NAMALWA (cell line): ENCODE measurements around the gene GPR65.
A peak's percentile ranks its signal among the peaks of the same experiment; 100 is the strongest.

Source experiments
- DNase-seq: peaks from one replicate; pipeline ENCODE4 v3.0.0-alpha.2; 2015; ENCODE audit warnings: low spot score

GPR65 gene

DNA sequence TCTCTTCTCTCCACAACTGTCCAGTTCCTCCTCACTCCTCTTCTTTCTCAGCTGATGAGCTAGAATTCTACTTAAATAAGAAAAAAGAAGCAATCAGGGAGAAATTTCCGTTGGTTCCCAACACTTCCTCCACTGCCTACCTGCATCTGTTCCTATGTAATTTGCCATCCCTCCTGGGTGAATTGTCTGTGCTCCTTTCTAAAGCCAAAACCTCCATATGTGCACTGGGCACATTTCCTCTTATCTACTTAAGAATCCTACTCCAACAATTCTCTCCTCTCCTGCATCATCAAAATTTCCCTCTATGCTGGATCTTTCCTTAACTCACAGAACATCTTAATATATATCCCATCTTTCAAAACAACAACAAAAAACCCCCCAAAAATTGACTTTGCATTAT lies 35.2 kb downstream of the GPR65 start:
- DNase-seq = no peak

DNA sequence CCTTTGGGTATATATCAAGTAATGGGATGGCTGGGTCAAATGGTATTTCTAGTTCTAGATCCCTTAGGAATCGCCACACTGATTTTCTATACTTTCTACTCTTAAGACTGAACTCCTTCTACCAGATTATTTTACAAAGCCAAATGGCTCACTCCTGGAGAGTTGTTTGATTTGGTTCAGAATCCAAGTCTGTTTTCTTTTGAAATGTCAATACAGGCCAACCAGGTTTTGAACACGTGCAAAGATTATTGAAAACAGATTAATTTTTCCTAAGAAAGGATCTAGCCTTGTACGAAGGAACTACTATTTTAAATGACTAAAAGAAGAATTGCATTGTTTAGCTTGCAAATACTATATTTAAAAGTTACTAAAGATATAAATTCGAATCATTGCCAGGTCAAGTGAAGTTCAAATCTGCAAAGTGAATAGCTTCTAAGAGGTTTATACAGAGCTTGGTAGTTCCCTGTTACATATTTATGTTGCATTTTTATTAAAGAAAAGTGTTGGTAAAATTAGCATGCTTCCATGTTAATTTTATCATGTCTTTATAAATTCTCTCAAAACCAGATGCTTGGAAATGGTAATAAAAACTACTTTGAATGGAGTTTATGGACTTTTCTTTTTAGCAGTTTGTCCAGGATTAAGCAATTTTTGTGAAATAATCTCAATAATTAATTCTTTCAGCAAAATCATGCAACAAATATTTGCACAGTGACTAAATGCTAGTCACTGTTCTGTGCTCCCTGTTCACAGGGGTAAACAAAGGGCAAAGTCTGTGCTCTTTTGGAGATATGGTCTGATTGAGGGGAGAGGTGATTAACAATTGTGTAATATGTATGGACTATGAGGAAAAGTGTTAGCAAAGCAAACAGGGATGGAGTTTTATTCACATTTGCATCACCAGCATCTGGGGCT lies 38.9 kb downstream of the GPR65 start:
- DNase-seq = no peak

DNA sequence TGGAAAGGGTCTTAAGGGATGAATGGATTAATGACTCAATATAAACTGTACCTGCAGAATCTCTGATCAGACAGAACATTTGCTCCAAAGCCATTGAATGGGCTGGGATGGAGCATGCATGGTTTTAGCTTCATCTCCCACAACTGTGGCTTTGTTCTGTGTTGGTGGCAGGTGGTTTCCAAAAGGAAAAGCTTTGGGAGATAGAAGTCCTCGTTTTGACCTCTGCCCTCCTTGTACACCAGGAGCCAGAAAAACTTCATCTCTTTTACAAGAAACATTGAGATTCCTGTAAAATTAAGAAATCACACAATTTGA lies 39.5 kb downstream of the GPR65 start:
- DNase-seq = no peak

DNA sequence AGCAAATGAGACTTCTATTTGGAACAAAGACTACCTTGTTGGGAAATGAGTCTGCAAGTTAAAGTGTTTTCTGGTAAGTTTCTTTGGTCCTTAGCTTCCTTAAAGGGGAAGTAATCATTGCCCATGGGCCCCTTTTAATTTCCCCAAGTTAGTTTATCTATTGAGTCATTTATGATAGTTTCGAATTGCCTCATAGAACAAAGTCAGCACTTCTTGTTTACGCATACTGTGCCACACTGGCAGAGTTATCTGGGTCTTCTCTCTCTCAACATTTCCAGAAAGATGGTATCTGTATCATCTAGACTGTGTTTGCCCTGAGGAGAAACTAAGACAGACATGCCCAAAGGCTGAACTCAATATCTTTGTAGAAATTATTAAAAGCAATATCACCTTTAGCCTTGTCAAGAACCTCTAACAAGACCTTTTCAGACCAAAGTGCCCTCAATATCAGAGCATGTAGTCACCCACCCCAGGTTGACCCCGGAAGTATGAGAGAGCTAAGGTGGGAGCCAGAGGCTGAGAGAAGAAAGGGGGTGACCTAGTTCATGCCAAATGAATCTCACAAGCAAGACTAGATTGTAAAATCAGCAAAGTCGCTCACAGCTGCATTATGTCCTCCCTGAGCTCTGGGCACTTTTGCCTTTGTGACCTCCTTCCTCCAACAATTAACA lies 40.0 kb downstream of the GPR65 start:
- no peak for DNase-seq

DNA sequence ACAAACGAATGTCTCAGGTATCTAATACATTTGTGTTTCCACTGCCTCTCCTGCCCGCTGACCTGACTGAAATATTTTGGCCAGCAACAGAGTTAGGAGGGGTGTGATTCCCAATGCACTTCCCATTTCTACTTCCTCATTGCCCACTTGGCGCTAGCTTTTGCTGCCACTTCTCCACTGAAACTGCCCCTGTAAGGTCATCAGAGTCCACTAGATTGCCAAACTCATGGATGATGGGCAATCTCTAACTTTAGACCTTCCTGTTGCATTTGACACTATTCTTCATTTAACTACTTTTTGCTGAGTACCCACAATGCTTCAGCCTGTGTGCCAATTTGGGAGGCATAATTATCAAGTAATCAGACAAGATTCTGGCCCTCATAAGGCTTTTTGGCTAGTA lies 40.8 kb downstream of the GPR65 start:
- no peak for DNase-seq

DNA sequence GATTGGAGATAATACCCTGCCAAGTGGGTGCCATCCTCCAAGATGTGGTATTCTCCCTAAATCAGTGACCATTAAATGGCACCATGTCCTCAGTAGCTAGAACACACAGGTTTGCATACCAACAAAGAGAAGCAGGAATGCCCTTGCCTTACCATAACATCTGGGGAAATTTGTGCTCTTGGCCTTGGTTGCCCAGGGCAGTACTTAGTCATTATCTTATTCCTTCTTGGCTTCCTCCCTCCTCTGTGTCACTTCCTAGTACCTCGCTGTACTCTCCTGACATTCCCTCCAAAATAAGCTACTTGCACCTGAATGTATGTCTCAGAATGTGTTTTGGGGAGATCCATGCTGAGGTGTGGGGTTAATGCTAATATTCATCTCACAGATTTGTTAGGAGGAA lies 43.4 kb downstream of the GPR65 start:
- no peak for DNase-seq

DNA sequence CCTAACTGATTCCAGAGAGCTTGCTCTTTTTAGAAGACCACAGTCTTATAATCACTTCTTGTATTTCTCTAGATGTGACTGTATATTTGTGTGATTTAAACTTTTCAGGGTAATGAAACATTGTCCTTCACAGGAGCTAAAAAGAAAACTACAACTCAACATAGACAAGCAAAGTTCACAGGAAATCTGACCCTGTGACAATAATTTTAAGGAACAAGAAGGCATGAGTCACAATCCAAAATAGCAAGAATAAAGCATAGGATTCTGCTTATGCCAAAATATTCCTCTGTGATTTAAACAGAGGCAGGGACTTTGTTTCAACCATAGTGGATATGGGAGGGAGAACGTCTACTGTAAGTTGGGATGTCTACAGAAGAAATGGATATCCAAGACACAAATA lies 44.3 kb downstream of the GPR65 start:
- DNase-seq = no peak

DNA sequence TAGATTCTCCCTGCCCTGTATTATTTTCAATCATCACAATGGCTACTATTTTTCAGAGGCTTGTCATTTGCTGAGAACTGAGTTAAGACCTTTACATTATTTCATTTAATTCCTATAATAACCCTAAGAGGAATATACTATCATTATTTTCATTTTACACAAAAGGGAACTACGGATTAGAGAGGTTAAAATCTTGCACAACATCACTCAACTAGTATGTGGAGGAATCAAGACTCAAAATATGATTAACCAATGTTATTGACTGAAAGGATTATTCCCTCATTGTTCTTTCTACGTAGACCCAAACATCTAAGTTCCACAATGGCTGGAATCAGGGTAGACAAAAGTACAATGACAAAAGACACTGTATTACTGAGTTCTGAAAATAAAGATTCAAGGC lies 45.0 kb downstream of the GPR65 start:
- DNase-seq = no peak

DNA sequence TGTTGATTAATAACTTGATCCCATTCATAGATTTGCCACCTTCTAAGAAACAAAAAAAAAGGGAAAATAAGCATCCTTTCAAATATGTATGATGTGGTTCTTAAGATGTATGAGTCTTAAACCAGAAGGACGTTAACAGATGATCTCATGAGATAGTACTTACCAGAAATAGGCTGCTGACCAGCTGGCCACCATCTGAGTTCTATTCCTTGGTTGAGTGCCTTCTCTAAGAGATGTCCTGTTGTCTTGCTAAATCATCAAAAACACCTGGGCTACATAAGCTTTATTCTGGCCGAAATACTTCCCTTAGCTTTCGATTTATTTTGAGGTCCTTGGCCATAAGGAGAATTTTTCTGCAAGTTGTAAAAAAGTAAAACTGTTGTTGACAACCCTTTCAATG lies 55.6 kb downstream of the GPR65 start:
- DNase-seq = no peak

DNA sequence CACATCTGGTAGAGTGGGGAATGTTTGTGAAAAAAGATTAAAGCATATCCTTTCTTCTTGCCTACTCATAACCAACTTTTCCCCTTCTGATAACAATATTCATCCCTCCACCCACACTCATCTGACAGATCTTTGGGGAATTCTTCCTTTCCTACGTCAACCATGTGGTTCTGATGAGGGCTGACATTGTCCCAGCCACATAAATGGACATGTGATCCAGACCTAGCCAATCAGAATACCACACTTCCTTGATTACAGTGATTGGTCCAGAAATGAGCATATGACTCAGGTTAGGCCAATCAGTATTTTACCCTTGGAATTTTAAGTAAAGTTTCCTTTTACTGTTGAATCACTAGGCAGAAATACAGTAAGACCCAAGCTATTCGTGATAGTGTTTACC lies 58.9 kb downstream of the GPR65 start:
- peak; percentile 65 for DNase-seq
